Amniotic stem cell (primary cell): ENCODE data around the gene MACROH2A1.

ENCODE experiments used
- DNase-seq: peaks from one replicate; lab custom pipeline; 2025; lab: John Stamatoyannopoulos, UW

The MACROH2A1 gene

DNA sequence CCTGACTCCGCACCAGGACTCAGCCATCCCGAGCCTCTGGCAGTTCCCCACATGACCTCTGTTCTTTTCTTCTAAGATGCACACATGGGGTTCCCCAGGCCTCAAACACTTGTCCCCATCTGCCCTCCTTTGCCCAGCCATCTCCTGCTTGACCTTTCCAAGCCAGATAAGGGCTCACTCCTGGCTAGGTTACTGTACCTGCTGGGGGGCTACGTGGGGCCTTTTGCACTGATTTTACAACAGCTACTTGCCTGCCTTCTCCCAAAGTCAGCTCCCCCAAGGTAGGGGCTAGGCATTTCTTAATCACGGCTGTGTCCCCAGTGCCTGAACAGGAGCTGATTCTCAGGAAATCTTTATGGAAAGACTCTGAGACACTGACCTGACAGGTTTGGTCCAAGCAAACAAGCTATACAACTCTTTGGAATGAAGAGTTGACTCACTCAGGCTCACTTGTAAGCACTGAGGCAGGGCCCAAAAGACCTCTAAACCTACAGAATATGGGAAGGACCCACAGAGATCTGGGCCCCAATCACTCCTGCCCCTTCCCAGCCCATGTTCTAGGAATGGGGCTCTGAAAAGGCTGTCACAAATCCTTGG lies 2.5 kb downstream of the MACROH2A1 start:
- DNase-seq: no peak

DNA sequence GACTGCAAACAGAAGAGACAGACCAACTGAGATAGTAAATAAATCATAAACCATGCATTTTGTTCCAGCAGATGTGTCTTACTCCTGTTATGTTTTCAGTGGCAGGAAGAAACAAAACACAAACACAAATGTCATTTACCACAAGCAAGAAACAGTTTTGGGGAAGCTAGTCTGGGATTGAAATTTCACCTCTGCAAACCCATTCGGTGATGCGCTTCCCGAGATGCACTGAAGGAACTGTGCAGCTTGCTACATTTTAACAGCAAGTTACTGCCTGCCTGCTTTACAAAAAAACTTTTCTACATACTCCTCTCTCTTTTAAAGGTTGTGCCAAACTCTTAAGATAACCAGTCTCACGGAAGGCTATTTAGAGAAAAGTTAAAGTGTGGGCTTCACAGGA lies 3.2 kb downstream of the MACROH2A1 start:
- DNase-seq: no peak

DNA sequence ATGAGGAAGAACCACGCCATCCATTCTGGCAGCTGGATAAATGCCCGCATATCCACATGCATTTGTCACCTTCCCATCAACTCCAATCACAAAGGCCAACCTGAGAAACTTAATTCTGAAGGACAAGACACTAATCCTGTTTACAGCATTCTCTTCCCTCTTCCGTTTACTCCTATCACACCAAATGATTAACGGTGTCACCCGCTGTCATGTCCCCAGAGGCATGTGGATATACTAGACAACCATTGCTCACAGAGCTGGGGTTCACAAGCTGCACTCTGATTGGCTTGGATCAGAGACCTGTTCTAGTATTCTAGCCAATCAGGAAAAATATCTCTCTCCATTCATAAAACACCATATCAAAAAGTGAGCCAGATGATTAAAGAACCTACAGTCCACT lies 3.6 kb downstream of the MACROH2A1 start:
- DNase-seq: no peak

DNA sequence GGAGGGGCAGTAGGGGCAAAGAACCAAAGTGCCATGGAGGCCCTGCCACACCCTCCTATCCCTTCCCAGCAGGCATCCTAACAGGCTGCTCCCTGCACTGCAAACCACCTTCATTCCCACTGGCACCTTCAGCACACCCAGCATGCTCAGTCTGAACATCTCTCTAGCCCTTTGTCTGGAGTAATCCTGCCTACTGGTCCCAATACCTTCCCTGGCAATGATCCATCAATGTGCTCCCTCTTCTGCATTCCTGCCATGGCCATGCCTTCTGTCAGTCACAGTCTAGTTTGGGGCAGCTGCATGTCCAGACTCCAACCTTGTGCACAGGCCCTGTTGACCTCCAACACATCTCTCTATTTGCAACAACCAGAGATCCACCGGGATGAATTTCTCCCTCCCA lies 4.9 kb downstream of the MACROH2A1 start:
- no peak for DNase-seq

DNA sequence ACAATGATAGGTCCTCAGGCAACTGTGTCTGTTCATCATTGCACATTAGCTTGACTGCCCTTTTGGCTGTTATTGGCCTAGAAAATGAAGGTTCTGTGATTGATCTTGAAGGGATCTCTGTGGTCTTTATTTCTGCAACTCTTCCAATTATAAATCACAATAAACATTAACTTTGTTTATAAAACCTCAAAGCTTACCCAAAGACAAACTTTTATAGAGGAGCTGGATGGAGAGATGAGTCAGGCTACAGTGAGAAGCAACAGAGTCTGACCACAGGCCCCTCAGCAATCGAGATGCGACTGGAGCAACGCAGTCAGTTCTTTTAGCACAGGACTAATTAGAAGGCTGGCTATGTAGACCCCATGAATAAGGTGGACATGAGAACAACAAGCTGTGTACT lies 5.3 kb downstream of the MACROH2A1 start:
- DNase-seq: no peak

DNA sequence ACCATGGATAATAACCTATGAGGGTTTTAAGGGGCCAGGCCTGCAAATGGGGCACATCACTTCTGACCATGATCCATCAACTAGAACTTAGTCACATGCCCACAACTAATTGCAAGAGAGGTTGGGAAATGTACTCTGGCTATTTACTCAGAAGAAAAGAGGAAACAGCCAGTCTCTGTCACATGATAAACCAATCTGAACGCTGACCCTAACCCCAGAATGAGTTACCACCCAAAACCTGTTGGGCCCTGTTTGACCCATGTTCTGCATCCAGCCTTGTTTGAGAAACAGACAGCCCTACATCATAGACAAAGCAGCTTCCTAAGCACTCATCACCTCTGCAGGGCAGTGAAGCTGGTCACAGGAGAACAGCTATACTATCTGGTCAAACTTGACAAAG lies 5.8 kb downstream of the MACROH2A1 start:
- no peak for DNase-seq

DNA sequence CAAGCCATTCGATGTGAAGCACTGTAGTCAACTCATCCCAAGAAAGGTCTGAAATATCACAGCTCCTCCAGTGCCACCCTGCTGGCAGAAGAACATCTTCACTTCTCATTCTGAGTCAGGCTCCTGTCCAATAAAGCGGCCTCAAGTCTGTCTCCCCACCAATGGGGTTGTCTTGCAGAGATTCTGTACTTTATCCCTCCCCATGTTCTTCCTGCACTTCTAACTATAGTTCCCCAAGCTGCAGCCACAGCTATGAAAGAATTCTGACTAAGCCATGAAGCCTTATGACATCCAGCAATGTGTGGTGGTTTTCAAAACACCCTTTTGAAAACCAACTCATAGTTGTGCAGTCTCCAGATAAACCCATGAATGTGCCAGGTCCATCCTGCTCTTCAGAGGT lies 6.8 kb downstream of the MACROH2A1 start:
- DNase-seq: peak; percentile 19

DNA sequence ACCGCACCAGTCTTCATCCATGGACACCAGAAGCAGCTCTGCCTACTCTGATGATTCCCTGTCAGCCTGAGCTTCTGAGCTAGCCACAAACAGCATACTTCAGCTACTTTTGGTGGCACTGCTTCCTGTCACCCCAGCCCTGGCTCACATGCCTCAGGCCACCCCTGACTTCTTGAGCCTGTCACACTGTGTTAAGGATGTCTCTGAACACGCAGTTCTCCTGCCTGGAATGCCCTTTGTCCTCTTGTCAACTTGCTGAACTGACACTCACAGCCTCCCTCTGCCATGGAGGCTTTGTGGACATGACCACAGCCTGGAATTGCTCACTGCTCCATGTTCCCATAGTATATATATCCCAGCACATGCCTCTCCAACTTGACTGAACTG lies 7.2 kb downstream of the MACROH2A1 start:
- no peak for DNase-seq

DNA sequence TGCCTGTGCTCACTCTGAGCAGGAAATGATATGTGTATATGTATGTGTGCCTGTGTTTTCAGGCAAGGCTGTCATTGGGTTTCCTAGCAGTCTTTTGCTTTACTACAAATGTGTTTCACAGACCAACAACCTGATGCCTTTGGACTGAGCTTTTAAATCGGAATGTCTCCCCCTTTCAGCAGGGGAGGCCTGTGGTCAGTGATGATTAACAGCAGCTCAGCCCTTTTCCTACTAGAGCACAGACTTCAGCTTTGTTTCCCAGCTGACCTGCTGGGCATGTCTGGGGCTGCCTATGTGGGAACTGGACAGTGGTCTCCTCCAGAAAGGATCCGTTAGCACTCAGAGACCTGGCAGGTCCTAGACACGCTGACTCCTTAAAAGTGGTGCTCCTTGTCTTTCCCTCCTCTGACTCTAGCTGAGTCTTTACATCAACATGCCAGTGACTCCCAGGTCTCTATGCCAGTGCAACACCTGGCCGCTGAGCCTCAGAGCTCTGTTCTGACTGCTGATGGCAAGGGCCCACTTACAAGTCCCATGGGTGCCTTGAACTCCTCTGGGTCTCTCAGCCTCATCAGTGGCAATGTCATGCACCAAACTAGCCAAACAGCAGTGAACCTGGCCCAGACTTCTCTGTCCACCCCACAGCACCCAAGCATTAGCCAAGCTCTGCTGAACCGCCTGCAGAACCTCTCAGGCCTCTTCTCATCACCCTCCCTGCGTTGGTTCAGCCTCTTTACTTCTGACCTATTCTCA lies 7.7 kb downstream of the MACROH2A1 start:
- peak; percentile 32 for DNase-seq

DNA sequence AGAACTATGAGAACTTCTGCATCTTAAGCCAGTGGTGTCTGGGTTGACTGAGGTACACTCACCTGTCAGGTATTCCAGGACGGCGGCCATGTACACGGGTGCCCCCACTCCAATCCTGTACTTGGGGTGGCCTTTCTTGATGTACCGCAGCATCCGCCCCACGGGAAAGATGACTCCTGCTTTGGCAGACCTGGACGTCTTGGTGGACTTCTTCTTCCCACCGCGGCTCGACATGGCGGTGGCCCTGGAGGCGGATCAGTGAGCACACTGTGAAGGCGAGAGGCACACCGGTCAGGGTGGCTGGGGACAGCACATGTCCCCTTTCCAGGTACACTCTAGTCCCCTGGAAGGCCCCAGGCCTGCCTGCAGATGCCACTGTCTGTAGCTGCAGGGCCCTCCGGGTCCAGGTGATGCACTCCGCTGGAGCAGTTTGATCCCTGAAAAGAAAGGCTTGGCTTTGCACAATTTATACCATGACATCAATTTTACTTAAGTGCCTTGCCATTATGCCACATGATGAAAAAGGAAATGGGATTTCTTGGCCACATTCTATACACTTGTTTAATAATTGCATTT lies 10.1 kb downstream of the MACROH2A1 start:
- DNase-seq: no peak

DNA sequence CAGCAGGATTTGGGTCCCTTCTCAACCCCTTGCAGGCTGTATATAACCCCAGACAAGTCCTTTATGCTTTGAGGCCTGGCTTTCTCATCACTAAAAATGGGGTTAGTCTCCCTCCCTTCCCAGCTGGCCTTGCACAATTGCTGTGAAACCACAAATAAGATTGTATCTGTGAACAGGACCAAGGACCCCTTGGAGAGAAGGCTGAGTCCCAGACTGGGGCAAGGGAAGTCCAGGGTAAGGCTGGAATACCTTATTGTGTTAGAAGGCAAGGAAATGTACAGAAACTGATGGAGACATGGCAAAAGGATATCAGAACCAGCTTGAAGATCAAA lies 11.4 kb downstream of the MACROH2A1 start:
- DNase-seq: no peak

DNA sequence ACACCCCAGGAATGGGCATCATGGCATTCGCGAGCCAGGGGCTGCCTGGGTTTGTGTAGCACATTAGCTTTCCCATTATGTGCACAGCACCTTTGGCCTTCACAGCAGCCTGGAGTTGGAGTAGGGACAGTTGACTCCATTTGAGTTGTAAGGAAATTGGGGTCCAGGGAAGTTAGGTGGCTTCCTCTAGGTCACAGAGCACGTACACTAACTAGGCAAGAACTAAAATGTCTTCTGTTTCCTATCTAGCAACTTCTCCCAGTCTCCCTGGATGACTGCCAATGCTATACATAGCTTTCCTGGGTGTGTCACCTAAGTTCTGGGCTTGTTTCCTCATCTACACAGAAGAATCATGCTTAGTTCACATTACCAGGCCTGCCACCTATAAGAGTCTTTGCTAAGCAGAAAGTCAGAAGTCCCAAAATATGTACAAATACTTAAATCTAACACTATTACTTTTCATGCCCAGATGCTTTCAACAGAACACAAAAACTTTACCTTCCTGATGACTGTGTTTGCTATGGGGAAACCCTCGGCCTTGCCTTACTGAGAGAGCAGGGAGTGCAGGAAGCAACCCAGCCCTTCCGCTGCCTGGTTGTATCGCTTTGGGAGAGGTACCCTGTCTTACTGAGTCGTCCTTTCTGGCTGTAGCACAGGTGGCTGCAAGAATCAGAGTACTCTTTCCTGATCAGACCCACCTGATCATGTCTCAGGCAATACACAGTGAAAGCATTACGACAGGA lies 12.0 kb downstream of the MACROH2A1 start:
- peak; percentile 74 for DNase-seq

DNA sequence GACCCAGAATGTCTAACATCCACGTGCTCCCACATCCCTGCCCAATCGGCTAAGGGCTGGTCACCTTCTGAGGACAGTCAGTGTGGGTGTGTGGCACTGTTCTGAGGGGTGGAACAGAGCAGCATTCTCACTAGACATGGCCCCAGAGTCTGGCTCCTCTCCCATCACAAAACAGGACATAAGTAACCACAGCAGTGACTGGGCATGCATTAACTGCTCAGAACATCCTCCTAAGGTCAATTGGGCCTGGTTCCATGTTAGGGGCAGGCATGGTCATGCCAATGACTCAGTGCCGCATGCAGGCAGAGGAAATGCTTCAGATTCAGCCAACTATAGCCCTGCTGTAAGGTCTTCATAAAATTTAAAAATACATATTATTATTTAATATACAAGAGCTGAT lies 12.9 kb downstream of the MACROH2A1 start:
- no peak for DNase-seq

DNA sequence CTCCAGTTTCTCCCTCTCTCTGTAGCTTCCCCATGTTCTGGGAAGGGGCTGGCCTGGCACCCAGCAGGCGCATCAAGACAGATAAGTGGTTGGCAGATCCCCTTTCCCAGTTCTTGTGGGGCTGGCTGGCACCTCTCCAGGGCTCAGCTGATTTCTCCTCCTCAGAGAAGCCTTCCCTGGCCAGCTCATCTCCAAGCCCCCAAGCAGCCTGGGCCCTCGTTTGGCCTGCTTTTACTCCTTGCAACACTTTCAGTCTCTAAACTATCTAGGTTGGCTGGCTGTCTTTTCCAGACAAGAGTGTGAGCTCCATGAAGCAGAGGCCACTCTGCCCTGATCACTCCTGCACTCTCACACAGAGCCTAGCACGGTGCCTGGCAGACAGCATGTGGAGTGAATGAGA lies 13.5 kb downstream of the MACROH2A1 start:
- DNase-seq: no peak

DNA sequence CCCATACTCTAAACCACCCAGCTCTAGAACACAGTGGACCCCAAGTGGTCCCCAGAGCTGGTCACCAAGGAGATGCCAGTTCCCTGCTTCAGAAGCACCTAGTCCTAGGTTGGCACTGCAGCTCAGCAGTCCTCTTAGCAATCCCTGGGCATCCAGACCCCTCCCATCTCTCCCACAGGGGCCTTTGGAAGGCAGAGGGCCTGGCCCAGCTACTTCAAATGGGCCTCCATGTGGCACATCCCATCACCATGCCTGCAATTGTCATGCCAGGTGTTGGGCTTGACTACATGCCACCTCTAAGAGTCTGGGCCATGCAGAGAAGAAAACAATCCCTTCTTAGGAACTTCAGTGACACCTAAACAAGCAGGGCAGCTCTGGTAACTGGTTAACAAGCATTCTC lies 14.1 kb downstream of the MACROH2A1 start:
- DNase-seq: no peak

DNA sequence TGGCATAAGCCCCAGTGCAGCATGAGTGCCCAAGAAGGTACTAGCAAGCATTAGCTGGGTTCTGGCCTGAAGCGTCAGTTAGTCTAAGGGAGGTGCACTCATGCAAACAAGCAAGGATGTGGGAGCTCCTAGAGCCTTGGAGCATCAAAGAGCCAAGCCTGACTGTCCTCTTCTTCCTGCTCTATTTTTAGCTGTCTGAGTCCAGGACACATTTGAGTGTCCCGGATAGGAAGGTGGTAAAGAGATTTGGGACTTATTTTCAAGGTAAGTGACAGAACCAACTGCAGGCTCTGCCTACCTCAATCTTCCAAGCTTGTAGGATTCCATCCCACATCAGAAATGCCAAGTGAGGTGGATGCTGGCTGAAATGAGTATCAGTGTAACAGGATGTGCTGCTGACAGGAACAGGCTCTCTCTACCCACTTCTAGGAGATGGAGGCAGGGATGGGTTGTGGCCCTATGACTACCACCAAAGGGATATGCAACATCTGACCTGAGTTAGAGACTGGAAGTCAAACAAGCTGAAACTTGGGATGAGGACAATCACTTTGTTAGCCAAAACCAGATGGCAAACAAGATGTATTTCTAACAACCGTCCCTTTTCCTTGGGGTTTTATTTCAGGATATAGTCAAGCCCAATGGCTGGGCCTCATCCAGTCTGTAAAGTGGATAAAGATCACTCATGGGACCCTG lies 15.1 kb downstream of the MACROH2A1 start:
- DNase-seq: no peak

DNA sequence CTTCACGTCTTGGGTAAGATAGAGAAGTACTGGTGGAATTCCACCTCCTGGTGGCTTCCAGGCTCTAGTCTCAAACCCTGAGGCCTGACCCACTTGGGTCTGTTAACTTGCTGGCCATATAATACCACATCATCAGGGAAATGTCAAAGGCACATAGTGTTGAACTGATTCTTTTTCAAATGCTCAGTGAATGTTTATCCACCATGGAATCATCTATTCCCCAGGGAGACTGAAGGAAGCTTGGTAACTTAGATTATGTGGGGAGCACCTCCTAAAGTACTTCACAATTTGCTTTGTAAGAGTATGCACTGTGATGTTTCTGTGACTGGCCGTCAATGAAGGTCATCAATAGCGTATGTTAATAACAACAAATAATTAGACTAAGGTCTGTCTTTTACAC lies 16.1 kb downstream of the MACROH2A1 start:
- no peak for DNase-seq

DNA sequence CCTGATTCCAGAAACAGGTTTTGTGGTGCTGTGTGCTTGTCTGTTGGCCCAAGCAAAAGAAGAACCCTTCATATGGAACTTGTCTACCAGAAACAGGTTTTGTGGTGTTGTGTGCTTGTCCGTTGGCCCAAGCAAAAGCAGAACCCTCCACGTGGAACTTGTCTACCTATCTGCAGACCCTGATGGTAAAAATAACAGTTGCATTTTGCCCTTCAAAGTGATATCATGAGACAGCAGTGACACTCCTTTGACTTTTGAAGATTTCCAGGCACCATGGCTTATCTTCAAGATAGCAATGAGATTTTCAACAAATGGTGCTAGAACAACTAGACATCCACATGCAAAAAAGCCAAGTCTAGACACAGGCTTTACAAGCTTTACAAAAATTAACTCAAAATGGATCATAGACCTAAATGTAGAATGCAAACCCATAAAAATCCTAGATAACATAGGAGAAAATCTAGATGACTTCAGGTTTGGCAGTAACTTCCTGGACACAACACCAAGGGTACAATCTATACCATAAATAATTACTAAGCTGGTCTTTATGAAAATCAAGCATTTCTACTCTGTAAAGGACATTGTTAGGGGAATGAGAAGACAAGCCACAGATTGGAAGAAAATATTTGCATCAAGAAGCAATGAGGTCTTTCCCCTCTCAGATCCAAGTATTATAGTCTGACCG lies 16.8 kb downstream of the MACROH2A1 start:
- no peak for DNase-seq

DNA sequence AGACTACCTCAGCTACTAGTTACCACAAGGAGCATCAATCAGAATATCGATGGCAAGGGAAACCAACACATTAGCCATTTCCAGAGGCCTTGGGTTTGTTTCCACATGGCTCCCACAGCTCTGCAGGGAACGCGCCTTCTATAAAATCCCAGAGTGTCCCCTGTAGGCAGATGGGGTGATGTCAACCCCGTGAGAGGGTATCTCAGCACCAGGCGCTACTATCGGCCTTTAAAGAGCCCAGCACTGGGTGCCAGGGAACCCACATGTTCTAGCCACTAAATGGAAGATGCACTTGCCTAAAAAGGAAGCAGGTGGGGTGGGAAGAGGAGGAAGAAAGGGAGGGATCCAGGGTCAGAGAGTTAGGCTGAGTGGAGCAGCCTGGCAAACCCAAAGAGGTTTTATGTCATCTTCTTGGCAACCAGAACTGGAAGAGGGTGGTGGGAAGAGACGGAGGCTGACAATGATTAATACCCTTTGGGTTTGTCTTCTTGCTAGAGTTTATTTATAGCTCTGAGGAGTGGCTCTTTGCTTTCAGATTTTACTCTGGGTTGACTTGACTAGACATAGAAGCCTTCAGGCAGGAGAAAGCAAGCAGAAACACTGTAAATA lies 19.9 kb downstream of the MACROH2A1 start:
- no peak for DNase-seq

DNA sequence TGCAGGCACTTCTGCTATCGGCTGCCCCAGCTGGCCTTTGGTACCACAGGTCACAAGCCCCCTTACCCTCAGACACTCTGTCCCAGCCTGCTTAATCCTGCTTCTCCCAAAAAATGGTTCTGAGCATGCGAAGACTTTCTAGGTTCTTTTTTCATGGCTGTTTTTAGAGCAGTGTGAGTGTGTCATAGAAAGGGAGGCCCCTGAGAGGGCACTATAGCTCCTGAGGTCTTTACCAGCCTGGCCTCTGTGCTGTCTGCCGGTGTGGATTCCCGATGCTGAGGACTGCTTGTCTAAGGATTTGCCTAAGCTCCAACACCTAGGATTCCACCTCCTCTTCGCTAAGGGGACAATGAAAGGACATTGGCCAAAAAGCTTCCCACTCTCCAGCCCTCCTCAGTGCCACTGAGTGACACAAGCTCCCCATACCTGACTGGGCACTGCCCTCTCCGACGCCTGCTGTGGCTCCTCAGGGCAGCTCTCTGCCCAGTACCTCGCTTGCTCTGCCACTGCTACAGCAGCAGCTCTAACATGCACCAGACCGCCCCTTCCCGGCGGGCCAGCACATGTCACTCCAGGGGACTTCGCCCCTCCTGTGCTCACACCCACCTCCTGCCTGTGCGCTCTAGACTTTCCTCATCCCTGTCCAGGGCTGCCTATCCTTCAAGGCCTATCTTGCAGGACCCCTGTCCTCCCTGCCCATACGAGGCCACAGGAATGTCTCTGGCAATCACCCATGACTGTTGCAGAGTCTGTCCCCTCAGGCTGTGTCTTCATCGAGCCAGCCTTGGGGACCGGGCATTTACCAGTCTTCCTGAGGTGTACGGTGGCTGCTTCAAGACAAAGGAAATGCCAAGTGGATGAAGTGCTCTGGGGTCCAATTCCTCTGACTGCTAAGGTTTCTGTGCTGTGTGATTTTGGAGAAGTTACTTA lies 21.0 kb downstream of the MACROH2A1 start:
- no peak for DNase-seq
